Prostate gland (tissue), 2 donors: ENCODE measurements around the gene TNRC6C.

Experiments
- CTCF ChIP-seq, 4 experiments: fragments of 200-600 bp in 2 of 4; fragments of 450-650 bp in 2 of 4; sonication (generic) in 2 of 4; IDR thresholded peaks; 1 replicate in 3 of 4; 2 replicates in 1 of 4; pipeline ENCODE4 v1.5.1; 2016 to 2019; ENCODE audit warnings: antibody characterized with exemption in 4 of 4, mild to moderate bottlenecking in 2 of 4, moderate library complexity in 2 of 4
- POLR2A ChIP-seq: fragments of 450-650 bp; IDR thresholded peaks from one replicate; pipeline ENCODE4 v1.6.1; 2016; ENCODE audit warnings: antibody characterized with exemption, mild to moderate bottlenecking
- POLR2AphosphoS5 ChIP-seq: sonication (generic); formaldehyde crosslinking; IDR thresholded peaks from one replicate; pipeline ENCODE4 v1.6.1; 2017; ENCODE audit warnings: antibody characterized with exemption

- TF ChIP-seq POLR2AphosphoS5 (peak; percentile 55), CTCF (IDR thresholded peaks at IDR 0.05) (peak in 2 of 4 experiments; percentile 10 to 13), POLR2A (no peak)
These were observed 82.2 kb downstream of the TNRC6C start for GRCh38 chr17:78040440-78041385.
